GM12878 (cell line): ENCODE results near the gene MRPL33. TPM values are rescaled to one million over a fixed set of nuclear protein-coding genes. Genes with fewer than 3 reads are reported as not detected.

Source experiments
- ATAC-seq: fragments of 200-7000 bp; cut with Tn5 transposase; 3 replicates; pipeline ENCODE4 v1.9.1; 2020; ENCODE audit warnings: mild to moderate bottlenecking, moderate library complexity
- BruUV-seq: library from RNA; stranded (reverse); fragments of 400-500 nt; replicated peaks from 2 replicates; lab custom pipeline; 2021; lab: Mats Ljungman, UMichigan
- CTCF ChIA-PET: fragments of 300-600 bp; sonication (Branson Sonifier 250); formaldehyde crosslinking; extraction: SDS; loops from one replicate; lab custom pipeline; 2021; ENCODE audit warnings: inconsistent platforms; lab: Yijun Ruan, JAX
- POLR2A ChIA-PET: fragments of 350-600 bp; formaldehyde crosslinking; extraction: SDS; loops from one replicate; lab custom pipeline; 2021; ENCODE audit warnings: inconsistent platforms; lab: Charles Lee
- RAD21 ChIA-PET: fragments of 300-600 bp; sonication (Branson Sonifier 250); formaldehyde crosslinking; loops from one replicate; lab custom pipeline; 2023; ENCODE audit warnings: antibody characterized with exemption; ENCODE audit not compliant: unreplicated experiment; lab: Charles Lee
- SMC1A ChIA-PET: fragments of 300-600 bp; sonication (Branson Sonifier 250); formaldehyde crosslinking; loops from one replicate; lab custom pipeline; 2023; ENCODE audit not compliant: unreplicated experiment, uncharacterized antibody; lab: Charles Lee
- DNase-seq: peaks from one replicate; pipeline ENCODE4 v3.0.0-alpha.2; 2011; ENCODE audit warnings: low read depth, low spot score
- FAIRE-seq: peaks from 3 replicates; lab custom pipeline; 2011; peaks lifted over from hg19 to GRCh38; lab: Jason Lieb, UNC
- H2AFZ ChIP-seq: 2 replicates; pipeline ENCODE4 v1.6.0; 2011; ENCODE audit warnings: low read depth, low read length, control low read depth; ENCODE audit not compliant: control insufficient read depth
- H3K27ac ChIP-seq: 2 replicates; pipeline ENCODE4 v1.5.1; 2011; ENCODE audit warnings: control low read depth; ENCODE audit not compliant: control insufficient read depth, insufficient read depth
- H3K27me3 ChIP-seq, 2 experiments: replicated peaks in 1 of 2; 2 replicates each; pipeline versions ENCODE4 v1.6.0 to v1.6.1; 2011; ENCODE audit warnings: low read length in 1 of 2; ENCODE audit not compliant: control insufficient read depth in 2 of 2, insufficient read depth in 2 of 2
- H3K36me3 ChIP-seq, 2 experiments: 2 replicates each; pipeline ENCODE4 v1.5.1; 2011; ENCODE audit warnings: low read length in 1 of 2; ENCODE audit not compliant: control insufficient read depth in 2 of 2, insufficient read depth in 2 of 2
- H3K4me1 ChIP-seq: 2 replicates; pipeline ENCODE4 v1.6.1; 2011; ENCODE audit warnings: mild to moderate bottlenecking, low read length, moderate library complexity, mixed read lengths; ENCODE audit not compliant: control insufficient read depth, insufficient read depth
- H3K4me2 ChIP-seq: 2 replicates; pipeline ENCODE4 v1.6.0; 2011; ENCODE audit warnings: control low read depth; ENCODE audit not compliant: control insufficient read depth, insufficient read depth
- H3K4me3 ChIP-seq: fragments of 200-600 bp; sonication (generic); 2 replicates; pipeline ENCODE4 v1.5.1; 2016
- H3K79me2 ChIP-seq: 2 replicates; pipeline ENCODE4 v1.6.0; 2011; ENCODE audit warnings: low read length; ENCODE audit not compliant: control insufficient read depth, insufficient read depth
- H3K9ac ChIP-seq: 2 replicates; pipeline ENCODE4 v1.8.0; 2011; ENCODE audit warnings: low read length, control low read depth, mixed read lengths; ENCODE audit not compliant: control insufficient read depth, insufficient read depth
- H3K9me3 ChIP-seq: replicated peaks from 3 replicates; pipeline ENCODE4 v1.5.1; 2011; ENCODE audit warnings: mild to moderate bottlenecking, low read length; ENCODE audit not compliant: control insufficient read depth, insufficient read depth
- H4K20me1 ChIP-seq: 2 replicates; pipeline ENCODE4 v1.6.0; 2011; ENCODE audit not compliant: control insufficient read depth, insufficient read depth
- JUND ChIP-seq: IDR thresholded peaks from 2 replicates; pipeline ENCODE4 v1.6.1; 2012; ENCODE audit warnings: low read depth, mild to moderate bottlenecking, low read length, improper control_type of control experiment, moderate library complexity
- WGBS: methylation state at CpG from one replicate; pipeline ENCODE4 v1.1.6; 2016; ENCODE audit warnings: low lambda C conversion rate; ENCODE audit not compliant: insufficient replicate concordance, insufficient coverage; ENCODE audit errors: missing lambda C conversion rate; 5-methylcytosine and 5-hydroxymethylcytosine counted together
- in situ Hi-C: fragments of 300-500 bp; cut with MboI; formaldehyde crosslinking; loops from 9 replicates; pipeline ENCODE4 v1.14.3; 2018; ENCODE audit warnings: mixed read lengths
- intact Hi-C: fragments of 100-400 bp; cut with micrococcal nuclease; formaldehyde crosslinking; loops from one replicate; pipeline ENCODE4 v1.14.2; 2022; ENCODE audit not compliant: unreplicated experiment
- polyA plus RNA-seq, 11 experiments: library from polyadenylated mRNA; depleted of rRNA in 4 of 11; unstranded in 6 of 11; stranded (reverse) in 5 of 11; fragments of >200 nt; fragmentation: Nextera tagmentation in 4 of 11; fragmentation: Illumina TruSeq in 1 of 11; extraction: Ambion mirVana in 4 of 11; extraction: Trizol in 1 of 11; gene quantifications; 1 replicate in 1 of 11; 2 replicates in 10 of 11; pipeline versions ENCODE4 v1.2.1 to v1.2.3, GENCODE V29; 2011 to 2016; ENCODE audit warnings: inconsistent platforms in 2 of 11, missing spikeins in 2 of 11, low read depth in 1 of 11
- total RNA-seq, 4 experiments: library from RNA; depleted of rRNA in 3 of 4; stranded (reverse); fragments of >200 nt in 3 of 4; fragmentation: Illumina TruSeq in 1 of 4; extraction: Trizol in 1 of 4; gene quantifications; 2 replicates each; pipeline versions ENCODE4 v1.2.1 to v1.2.3, GENCODE V29; 2013 to 2021
- TF ChIP-seq, protein P1 (sequence below): fragments of 450-650 bp; IDR thresholded peaks from 2 replicates; pipeline ENCODE4 v1.6.1; 2016; ENCODE audit warnings: mild to moderate bottlenecking
- TF ChIP-seq, protein P2 (sequence below): IDR thresholded peaks from 2 replicates; pipeline ENCODE4 v1.6.1; 2011; ENCODE audit warnings: borderline replicate concordance, low read depth, mild to moderate bottlenecking, moderate library complexity, mixed read lengths, low read length; ENCODE audit not compliant: insufficient read depth; ENCODE audit errors: extremely low read length

Gene MRPL33
- total and polyA plus RNA-seq, 10 of the 15 experiments (the other 5 are each of a cell fraction or from before 2014, with no cell fraction given), result 50.1 to 318 (median 160) TPM

DNA sequence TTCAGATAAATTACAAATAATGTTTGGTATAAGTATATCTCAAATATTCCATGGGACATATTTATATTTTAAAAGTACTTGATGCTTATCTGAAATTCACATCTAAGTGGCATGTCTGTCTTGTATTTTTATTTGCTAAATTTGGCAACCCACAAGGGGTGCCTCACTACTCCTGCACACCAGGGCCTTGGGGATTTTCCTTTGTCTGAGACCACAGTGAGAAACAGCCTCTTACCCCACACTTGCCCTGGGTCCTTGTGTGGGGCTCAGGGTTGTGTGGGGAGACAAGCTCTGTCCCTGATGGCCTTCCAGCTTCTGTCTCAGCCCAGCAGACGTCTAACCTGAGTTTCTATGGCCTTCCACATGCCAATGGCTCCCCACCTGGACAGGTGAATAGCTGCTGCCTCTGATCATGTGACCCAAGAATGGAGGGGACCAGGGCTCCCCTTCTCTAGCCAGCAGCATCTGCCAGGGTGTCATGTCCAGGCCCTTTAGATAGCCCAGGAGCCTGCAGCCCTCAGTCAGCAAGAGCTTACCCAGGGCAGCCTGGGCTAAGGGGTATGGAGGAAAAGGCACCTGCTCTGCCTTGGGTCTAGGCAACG is 49.5 kb upstream of the MRPL33 start:
- no peak for DNase-seq
- intact Hi-C loops, result no loop called here
- FAIRE-seq, result no peak

More for the DNA sequence above, 49.5 kb upstream of the MRPL33 start:
- Histone ChIP-seq H3K79me2 (no peaks in the 10 kb centered on the region), H4K20me1 (no peaks in the 10 kb centered on the region), H2AFZ (no peak overlapping the region), H3K9ac (no peak overlapping the region), H3K4me2 (no peak overlapping the region), H3K9me3 (no peaks in the 10 kb centered on the region), H3K4me1 (no peaks in the 10 kb centered on the region), H3K4me3 (no peak overlapping the region), H3K27me3 (no peaks in the 10 kb centered on the region; a peak in 1 of 4 replicates), H3K27ac (no peak overlapping the region), H3K36me3 (no peaks in the 10 kb centered on the region)
- TF ChIP-seq, protein P1, sequence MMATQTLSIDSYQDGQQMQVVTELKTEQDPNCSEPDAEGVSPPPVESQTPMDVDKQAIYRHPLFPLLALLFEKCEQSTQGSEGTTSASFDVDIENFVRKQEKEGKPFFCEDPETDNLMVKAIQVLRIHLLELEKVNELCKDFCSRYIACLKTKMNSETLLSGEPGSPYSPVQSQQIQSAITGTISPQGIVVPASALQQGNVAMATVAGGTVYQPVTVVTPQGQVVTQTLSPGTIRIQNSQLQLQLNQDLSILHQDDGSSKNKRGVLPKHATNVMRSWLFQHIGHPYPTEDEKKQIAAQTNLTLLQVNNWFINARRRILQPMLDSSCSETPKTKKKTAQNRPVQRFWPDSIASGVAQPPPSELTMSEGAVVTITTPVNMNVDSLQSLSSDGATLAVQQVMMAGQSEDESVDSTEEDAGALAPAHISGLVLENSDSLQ, result no peak
- no peak for TF ChIP-seq JUND
- TF ChIP-seq, protein P2, sequence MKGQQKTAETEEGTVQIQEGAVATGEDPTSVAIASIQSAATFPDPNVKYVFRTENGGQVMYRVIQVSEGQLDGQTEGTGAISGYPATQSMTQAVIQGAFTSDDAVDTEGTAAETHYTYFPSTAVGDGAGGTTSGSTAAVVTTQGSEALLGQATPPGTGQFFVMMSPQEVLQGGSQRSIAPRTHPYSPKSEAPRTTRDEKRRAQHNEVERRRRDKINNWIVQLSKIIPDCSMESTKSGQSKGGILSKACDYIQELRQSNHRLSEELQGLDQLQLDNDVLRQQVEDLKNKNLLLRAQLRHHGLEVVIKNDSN, result peak; percentile 7
- 4% methylated on average over 2 of the region's 2 CpGs for WGBS
- POLR2A ChIA-PET, result no interaction called here
- SMC1A ChIA-PET, result interaction anchor here (0.7 to 1.6 kb wide), 3 partner anchors 9 to 38 kb away, joined by 3 to 7 read pairs (median 3); no protein-coding TSS in a partner anchor
- BruUV-seq, result no TSS peak
- RAD21 ChIA-PET, result interaction anchor here (1.4 kb wide), 1 partner anchor 695 kb away, joined by 3 read pairs; no protein-coding TSS in a partner anchor
- in situ Hi-C loops, result no loop called here
- ATAC-seq, result peak; percentile 39; the same call in 1 of the 3 replicates
- CTCF ChIA-PET, result interaction anchor here (1.1 to 3.6 kb wide), 6 partner anchors 10 to 733 kb away, joined by 4 to 23 read pairs (median 10); no protein-coding TSS in a partner anchor
